DOHH2 (cell line): Measurements from ENCODE around the gene LRRC43.
"Not testable (repeated sequence)": the region's sequence is repeated elsewhere in the genome, so short reads cannot be mapped to it uniquely, and the experiment has no call there.

Experiments
- H3F3A ChIP-seq: fragments of 200-600 bp; sonication (generic), shearing (Covaris generic); 2 replicates; pipeline ENCODE4 v1.6.0; 2016; ENCODE audit warnings: antibody characterized with exemption, mild to moderate bottlenecking; ENCODE audit not compliant: control insufficient read depth, insufficient read depth
- H3K27ac ChIP-seq: fragments of 200-600 bp; sonication (generic); 2 replicates; pipeline ENCODE4 v1.5.1; 2014; ENCODE audit warnings: low read depth, mild to moderate bottlenecking, low read length, moderate library complexity
- H3K27me3 ChIP-seq: fragments of 200-600 bp; sonication (generic); 2 replicates; pipeline ENCODE4 v1.6.1; 2014; ENCODE audit warnings: mild to moderate bottlenecking, low read length, mixed read lengths; ENCODE audit not compliant: control insufficient read depth
- H3K36me3 ChIP-seq: fragments of 200-600 bp; sonication (generic); 2 replicates; pipeline ENCODE4 v1.6.1; 2014; ENCODE audit warnings: mild to moderate bottlenecking, low read length, moderate library complexity, mixed read lengths; ENCODE audit not compliant: control insufficient read depth
- H3K4me1 ChIP-seq: fragments of 200-600 bp; sonication (generic); 2 replicates; pipeline ENCODE4 v1.6.1; 2014; ENCODE audit warnings: mild to moderate bottlenecking, low read length, mixed read lengths; ENCODE audit not compliant: control insufficient read depth
- H3K4me2 ChIP-seq: fragments of 200-600 bp; sonication (generic); 2 replicates; pipeline ENCODE4 v1.6.0; 2014; ENCODE audit warnings: mild to moderate bottlenecking, low read length, moderate library complexity
- H3K4me3 ChIP-seq: fragments of 200-600 bp; sonication (generic); 2 replicates; pipeline ENCODE4 v1.5.1; 2014; ENCODE audit warnings: mild to moderate bottlenecking, low read length, mixed read lengths
- H3K79me2 ChIP-seq: fragments of 200-600 bp; sonication (generic); 2 replicates; pipeline ENCODE4 v1.6.1; 2014; ENCODE audit warnings: mild to moderate bottlenecking, low read length, mixed read lengths; ENCODE audit not compliant: control insufficient read depth
- H3K9me2 ChIP-seq: fragments of 200-600 bp; sonication (generic); replicated peaks from 2 replicates; pipeline ENCODE4 v1.6.1; 2014; ENCODE audit warnings: mild to moderate bottlenecking, low read length, mixed read lengths; ENCODE audit not compliant: control insufficient read depth
- H3K9me3 ChIP-seq: fragments of 200-600 bp; sonication (generic); 2 replicates; pipeline ENCODE4 v1.6.1; 2014; ENCODE audit warnings: antibody characterized with exemption, low read length, mixed read lengths; ENCODE audit not compliant: control insufficient read depth, insufficient read depth
- H4K20me1 ChIP-seq: fragments of 200-600 bp; sonication (generic); 2 replicates; pipeline ENCODE4 v1.6.0; 2014; ENCODE audit warnings: low read depth, mild to moderate bottlenecking, antibody characterized with exemption, low read length, moderate library complexity; ENCODE audit not compliant: control insufficient read depth, insufficient read depth
- CTCF ChIP-seq: fragments of 200-600 bp; sonication (generic); IDR thresholded peaks from one replicate; pipeline ENCODE4 v1.5.1; 2014; ENCODE audit warnings: antibody characterized with exemption, mild to moderate bottlenecking, low read depth, low read length; ENCODE audit not compliant: poor library complexity, severe bottlenecking
- EZH2phosphoT487 ChIP-seq: fragments of 200-600 bp; sonication (generic); IDR thresholded peaks from 2 replicates; pipeline ENCODE4 v1.6.1; 2017; ENCODE audit warnings: borderline replicate concordance, mild to moderate bottlenecking, antibody characterized with exemption, low read length, moderate library complexity, mixed read lengths

Gene LRRC43

GRCh38 chr12:122200541-122201175, 17.7 kb downstream of the LRRC43 start:
- Histone ChIP-seq H3K36me3 (no peaks in the 10 kb centered on the region), H3K4me2 (no peak overlapping the region)

DNA sequence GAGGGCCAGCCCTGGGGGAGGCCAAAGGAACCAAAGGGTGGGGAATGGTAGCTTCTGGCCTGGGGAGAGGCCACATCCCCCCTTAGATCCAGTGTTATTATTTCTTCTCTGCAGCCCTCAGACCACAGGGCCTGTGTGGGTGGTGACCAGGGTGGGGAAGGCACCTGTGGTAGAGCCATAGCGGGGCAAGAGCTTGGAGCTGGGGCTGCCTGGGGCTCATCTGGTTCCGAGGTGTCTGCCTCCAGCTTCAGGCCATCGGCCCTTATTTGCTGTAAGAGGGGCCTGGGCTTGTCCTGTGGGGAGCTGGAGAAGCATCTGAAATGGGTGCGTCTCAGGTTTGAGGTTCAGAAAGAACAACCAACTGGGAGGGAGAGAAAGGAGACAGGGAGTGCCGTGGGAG, 18.5 kb downstream of the LRRC43 start:
- no peaks in the 10 kb centered on the region; the same call in 1 of the 2 replicates for H3K36me3 ChIP-seq
- no peak overlapping the region for H3K4me3 ChIP-seq
- H3K9me2 ChIP-seq = no peaks in the 10 kb centered on the region
- H3K27ac ChIP-seq = no peak overlapping the region
- TF ChIP-seq EZH2phosphoT487 (no peak), CTCF (no peak)
- peaks cover 4% of the 10 kb centered on the region; the same call in 1 of the 2 replicates for H4K20me1 ChIP-seq
- peaks cover 28% of the 10 kb centered on the region for H3K4me1 ChIP-seq
- peaks cover 8% of the 10 kb centered on the region; the same call in 1 of the 2 replicates for H3F3A ChIP-seq
- H3K9me3 ChIP-seq = no peaks in the 10 kb centered on the region
- no peaks in the 10 kb centered on the region for H3K79me2 ChIP-seq
- peaks cover 48% of the 10 kb centered on the region for H3K27me3 ChIP-seq
- H3K4me2 ChIP-seq = no peak overlapping the region

More at GRCh38 chr12:122200541-122201175, 17.7 kb downstream of the LRRC43 start:
- no peak overlapping the region for H3K4me3 ChIP-seq
- no peak overlapping the region for H3K27ac ChIP-seq
- H4K20me1 ChIP-seq = peaks cover 4% of the 10 kb centered on the region; the same call in 1 of the 2 replicates
- no peaks in the 10 kb centered on the region for H3K9me2 ChIP-seq
- H3K27me3 ChIP-seq = peaks cover 46% of the 10 kb centered on the region
- no peaks in the 10 kb centered on the region for H3K79me2 ChIP-seq
- peaks cover 8% of the 10 kb centered on the region; the same call in 1 of the 2 replicates for H3F3A ChIP-seq
- no peak for TF ChIP-seq EZH2phosphoT487
- no peak for TF ChIP-seq CTCF
- peaks cover 28% of the 10 kb centered on the region for H3K4me1 ChIP-seq
- no peaks in the 10 kb centered on the region for H3K9me3 ChIP-seq

- no peak overlapping the region for H3K4me2 ChIP-seq
- peaks cover 48% of the 10 kb centered on the region for H3K27me3 ChIP-seq
- no peak overlapping the region for H3K4me3 ChIP-seq
- H3K9me2 ChIP-seq = no peaks in the 10 kb centered on the region
- peaks cover 4% of the 10 kb centered on the region for H3K36me3 ChIP-seq
- peaks cover 23% of the 10 kb centered on the region for H3K4me1 ChIP-seq
- no peaks in the 10 kb centered on the region for H3K79me2 ChIP-seq
- H3K27ac ChIP-seq = no peak overlapping the region
- H3K9me3 ChIP-seq = no peaks in the 10 kb centered on the region
- H4K20me1 ChIP-seq = peaks cover 6% of the 10 kb centered on the region; the same call in 1 of the 2 replicates
- TF ChIP-seq CTCF = no peak
- no peak for TF ChIP-seq EZH2phosphoT487
- peaks cover 8% of the 10 kb centered on the region; the same call in 1 of the 2 replicates for H3F3A ChIP-seq
Measured at GRCh38 chr12:122202017-122202416, 19.1 kb downstream of the LRRC43 start.

DNA sequence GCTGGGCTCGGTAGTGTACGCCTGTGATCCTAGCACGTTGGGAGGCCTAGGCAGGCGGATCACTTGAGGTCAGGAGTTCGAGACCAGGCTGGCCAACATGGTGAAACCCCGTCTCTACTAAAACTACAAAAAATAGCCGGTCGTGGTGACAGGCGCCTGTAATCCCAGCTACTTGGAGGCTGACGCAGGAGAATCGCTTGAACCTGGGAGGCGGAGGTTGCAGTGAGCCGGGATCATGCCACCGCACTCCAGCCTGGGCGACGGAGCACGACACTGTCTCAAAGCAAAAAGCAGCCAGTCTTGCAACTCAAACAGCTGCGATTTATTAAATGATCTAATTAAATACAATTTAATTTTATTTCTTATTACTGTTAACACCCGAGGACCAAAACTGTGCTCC, 19.9 kb downstream of the LRRC43 start:
- H3F3A ChIP-seq, H3K9me2 ChIP-seq, H3K79me2 ChIP-seq, H4K20me1 ChIP-seq, H3K9me3 ChIP-seq, H3K27ac ChIP-seq: not testable (repeated sequence)
- peaks cover 48% of the 10 kb centered on the region for H3K27me3 ChIP-seq
- peak overlapping the region; percentile 65 for H3K4me3 ChIP-seq
- H3K36me3 ChIP-seq = peaks cover 12% of the 10 kb centered on the region
- H3K4me2 ChIP-seq = peak overlapping the region; percentile 77
- H3K4me1 ChIP-seq = peaks cover 15% of the 10 kb centered on the region
